ENCODE measurements around the gene CCDC71. TPM values are rescaled to one million over a fixed set of nuclear protein-coding genes. Genes with fewer than 3 reads are reported as not detected.
A peak's percentile ranks its signal among the peaks of the same experiment; 100 is the strongest.

CCDC71 gene
- total RNA-seq, 4 donors from 2014 or later = 9.2 to 58.2 (median 31.3) TPM

DNA sequence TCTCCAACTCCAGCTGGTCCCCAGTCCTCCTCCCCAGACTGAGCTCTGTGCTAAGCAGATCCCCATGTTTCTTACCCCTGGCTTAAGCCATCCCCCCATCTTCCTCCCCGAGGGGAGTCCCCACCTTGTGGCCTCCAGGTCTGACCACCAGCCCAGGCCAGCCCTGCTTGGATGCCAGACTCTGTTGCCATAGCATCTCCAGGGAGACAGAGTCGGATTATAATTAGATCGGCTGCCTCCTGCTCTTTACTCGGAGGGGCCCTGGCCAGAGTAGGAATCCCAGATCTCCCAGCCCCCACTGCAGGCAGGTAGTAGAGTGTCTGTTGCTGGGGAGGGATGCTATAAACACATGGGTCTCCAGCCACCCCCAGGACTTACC, 7.7 kb upstream of the CCDC71 start:
- peak in 1 of 2 donors; percentile 43 for DNase-seq
- Histone ChIP-seq H3K4me3 (peak overlapping the region; percentile 66 to 72), H3K27ac (peak overlapping the region; percentile 80 to 89), H3K27me3 (no peaks in the 10 kb centered on the region), H3K4me1 (peaks cover 5 to 20% of the 10 kb centered on the region in 2 donors), H3K36me3 (no peaks in the 10 kb centered on the region), H3K9me3 (no peaks in the 10 kb centered on the region)
- intact Hi-C loops (cut with DNase I; ENCODE audit: low total_unique reads) = loop anchor here (10.0 kb wide), 2 partner anchors 101 to 271 kb away; partner anchors contain the start of gene C3orf62
- TF ChIP-seq, protein P1, sequence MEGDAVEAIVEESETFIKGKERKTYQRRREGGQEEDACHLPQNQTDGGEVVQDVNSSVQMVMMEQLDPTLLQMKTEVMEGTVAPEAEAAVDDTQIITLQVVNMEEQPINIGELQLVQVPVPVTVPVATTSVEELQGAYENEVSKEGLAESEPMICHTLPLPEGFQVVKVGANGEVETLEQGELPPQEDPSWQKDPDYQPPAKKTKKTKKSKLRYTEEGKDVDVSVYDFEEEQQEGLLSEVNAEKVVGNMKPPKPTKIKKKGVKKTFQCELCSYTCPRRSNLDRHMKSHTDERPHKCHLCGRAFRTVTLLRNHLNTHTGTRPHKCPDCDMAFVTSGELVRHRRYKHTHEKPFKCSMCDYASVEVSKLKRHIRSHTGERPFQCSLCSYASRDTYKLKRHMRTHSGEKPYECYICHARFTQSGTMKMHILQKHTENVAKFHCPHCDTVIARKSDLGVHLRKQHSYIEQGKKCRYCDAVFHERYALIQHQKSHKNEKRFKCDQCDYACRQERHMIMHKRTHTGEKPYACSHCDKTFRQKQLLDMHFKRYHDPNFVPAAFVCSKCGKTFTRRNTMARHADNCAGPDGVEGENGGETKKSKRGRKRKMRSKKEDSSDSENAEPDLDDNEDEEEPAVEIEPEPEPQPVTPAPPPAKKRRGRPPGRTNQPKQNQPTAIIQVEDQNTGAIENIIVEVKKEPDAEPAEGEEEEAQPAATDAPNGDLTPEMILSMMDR (IDR thresholded peaks at IDR 0.05) = no peak
- no peak for TF ChIP-seq POLR2A (IDR thresholded peaks at IDR 0.05)

DNA sequence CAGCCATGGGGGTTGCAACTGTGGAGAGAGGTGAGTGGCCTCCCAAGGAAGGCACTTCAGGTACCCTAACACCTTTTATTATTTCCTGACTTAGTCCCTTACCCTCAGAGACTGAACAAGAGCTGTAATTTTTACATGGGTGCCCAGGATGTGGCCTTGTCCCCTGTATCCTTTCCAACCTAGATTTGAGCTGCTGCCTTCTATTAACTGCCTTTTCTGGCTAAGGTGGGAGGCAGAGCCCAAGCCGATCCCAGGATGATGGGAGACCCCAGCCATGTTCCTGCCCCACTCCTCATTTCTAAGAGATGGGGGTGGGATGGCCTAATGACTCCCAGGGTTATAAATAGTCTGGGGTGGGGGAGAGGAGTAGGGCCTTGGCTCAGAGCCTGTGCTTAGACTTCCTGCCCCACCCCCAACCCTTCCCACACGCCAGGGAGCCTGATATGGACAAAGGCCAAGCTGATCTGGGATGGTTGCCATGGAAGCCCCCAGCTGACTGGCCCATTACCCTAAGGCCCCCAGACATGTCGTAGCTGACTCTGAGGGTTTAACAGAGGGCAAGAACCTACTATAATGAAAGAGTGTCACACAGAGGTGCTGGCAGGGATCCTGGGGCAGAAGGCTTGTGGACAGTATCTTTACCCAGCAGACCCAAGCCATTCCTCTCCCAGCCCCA, 7.1 kb upstream of the CCDC71 start:
- peak overlapping the region; percentile 80 to 89 for H3K27ac ChIP-seq
- H3K27me3 ChIP-seq = no peaks in the 10 kb centered on the region
- DNase-seq = peak; percentile 55 to 59
- H3K9me3 ChIP-seq = no peaks in the 10 kb centered on the region
- no peak for TF ChIP-seq POLR2A (IDR thresholded peaks at IDR 0.05)
- TF ChIP-seq, protein P1 (IDR thresholded peaks at IDR 0.05) = no peak
- H3K36me3 ChIP-seq = no peaks in the 10 kb centered on the region
- H3K4me1 ChIP-seq = peaks cover 5 to 20% of the 10 kb centered on the region in 2 donors
- intact Hi-C loops (cut with DNase I; ENCODE audit: low total_unique reads) = loop anchor here (10.0 kb wide), 2 partner anchors 102 to 272 kb away; partner anchors contain the start of gene C3orf62
- H3K4me3 ChIP-seq = peak overlapping the region; percentile 66 to 72

GRCh38 chr3:49172551-49173041, 6.5 kb upstream of the CCDC71 start:
- Histone ChIP-seq H3K4me3 (peak overlapping the region; percentile 66 to 72), H3K4me1 (peaks cover 5 to 20% of the 10 kb centered on the region in 2 donors), H3K36me3 (no peaks in the 10 kb centered on the region), H3K27ac (peak overlapping the region; percentile 80 to 89), H3K9me3 (no peaks in the 10 kb centered on the region), H3K27me3 (no peaks in the 10 kb centered on the region)
- peak in 1 of 2 donors; percentile 26 for DNase-seq
- TF ChIP-seq, protein P1 (IDR thresholded peaks at IDR 0.05) = no peak
- no peak for TF ChIP-seq POLR2A (IDR thresholded peaks at IDR 0.05)
- intact Hi-C loops (cut with DNase I; ENCODE audit: low total_unique reads) = loop anchor here (10.0 kb wide), 2 partner anchors 102 to 272 kb away; partner anchors contain the start of gene C3orf62

GRCh38 chr3:49171775-49172500, 5.8 kb upstream of the CCDC71 start:
- intact Hi-C loops (cut with DNase I; ENCODE audit: low total_unique reads) = loop anchor here (10.0 kb wide), 2 partner anchors 103 to 273 kb away; partner anchors contain the start of gene C3orf62

More at GRCh38 chr3:49171775-49172500, 5.8 kb upstream of the CCDC71 start:
- peak overlapping the region; percentile 66 to 72 for H3K4me3 ChIP-seq
- H3K36me3 ChIP-seq = no peaks in the 10 kb centered on the region
- H3K9me3 ChIP-seq = no peaks in the 10 kb centered on the region
- TF ChIP-seq POLR2A (IDR thresholded peaks at IDR 0.05) = no peak
- TF ChIP-seq, protein P1 (IDR thresholded peaks at IDR 0.05) = no peak
- H3K27me3 ChIP-seq = no peaks in the 10 kb centered on the region
- peaks cover 5 to 20% of the 10 kb centered on the region in 2 donors for H3K4me1 ChIP-seq
- peak overlapping the region; percentile 80 to 89 for H3K27ac ChIP-seq
- DNase-seq = no peak

Measured in uterus (tissue), 4 donors.